Gastrocnemius medialis (tissue), 4 donors: ENCODE measurements around the gene PAPSS2. TPM values are rescaled to one million over a fixed set of nuclear protein-coding genes. Genes with fewer than 3 reads are reported as not detected.

Experiments used
- ATAC-seq, 2 donors: fragments of 150-250 bp; one replicate each; pipeline ENCODE4 v1.9.1; 2016
- DNase-seq, 2 donors: peaks; one replicate each; pipeline ENCODE4 v3.0.0-alpha.2; 2019
- H3K27ac ChIP-seq, 4 donors: fragments of 200-600 bp; sonication (generic); 1 replicate in 1 of 4; 2 replicates in 3 of 4; pipeline ENCODE4 v1.5.1; 2016 to 2018; ENCODE audit warnings: mild to moderate bottlenecking in 2 of 4, moderate library complexity in 1 of 4
- H3K27me3 ChIP-seq, 3 donors: fragments of 200-600 bp; sonication (generic) in 2 of 3; 1 replicate in 1 of 3; 2 replicates in 2 of 3; pipeline versions ENCODE4 v1.5.1 to v1.6.0; 2016 to 2019; ENCODE audit warnings: mild to moderate bottlenecking in 1 of 3, moderate library complexity in 1 of 3
- H3K36me3 ChIP-seq, 2 donors: fragments of 200-600 bp; sonication (generic) in 1 of 2; one replicate each; pipeline ENCODE4 v1.5.1; 2017 to 2018
- H3K4me1 ChIP-seq, 2 donors: fragments of 200-600 bp; sonication (generic) in 1 of 2; one replicate each; pipeline ENCODE4 v1.5.1; 2016 to 2017; ENCODE audit warnings: mild to moderate bottlenecking in 2 of 2
- H3K4me3 ChIP-seq, 4 donors: fragments of 200-600 bp; sonication (generic) in 3 of 4; 1 replicate in 1 of 4; 2 replicates in 3 of 4; pipeline ENCODE4 v1.5.1; 2016 to 2019; ENCODE audit warnings: mild to moderate bottlenecking in 2 of 4
- H3K9me3 ChIP-seq, 3 donors: fragments of 200-600 bp; sonication (generic) in 2 of 3; 1 replicate in 1 of 3; 2 replicates in 2 of 3; pipeline ENCODE4 v1.5.1; 2016 to 2019
- POLR2A ChIP-seq, 2 donors: fragments of 450-650 bp; IDR thresholded peaks; one replicate each; pipeline ENCODE4 v1.6.1; 2017; ENCODE audit warnings: antibody characterized with exemption in 2 of 2, mild to moderate bottlenecking in 2 of 2, moderate library complexity in 2 of 2
- in situ Hi-C, 4 donors: fragments of 200-750 bp; cut with MboI; loops; one replicate each; pipeline versions ENCODE4 v1.15.0 to v1.8.0; 2017; ENCODE audit warnings: low sequenced_read_pairs in 4 of 4
- intact Hi-C: fragments of 100-400 bp; cut with DNase I; formaldehyde crosslinking; loops from one replicate; pipeline ENCODE4 v1.15.1; 2023; ENCODE audit warnings: low total_unique reads
- total RNA-seq, 4 donors: library from RNA; depleted of rRNA; stranded (reverse); fragments of >200 nt; gene quantifications; one replicate each; pipeline versions ENCODE4 v1.1.0 to v1.2.3, GENCODE V29; 2016
- TF ChIP-seq, protein P1 (sequence below), 5 experiments: fragments of 450-650 bp in 3 of 5; fragments of 200-600 bp in 2 of 5; sonication (generic) in 2 of 5; IDR thresholded peaks in 4 of 5; conservative IDR thresholded peaks in 1 of 5; 1 replicate in 4 of 5; 2 replicates in 1 of 5; pipeline ENCODE4 v1.5.1; 2016 to 2019; ENCODE audit warnings: antibody characterized with exemption in 5 of 5, mild to moderate bottlenecking in 3 of 5, moderate library complexity in 3 of 5

The PAPSS2 gene
- total RNA-seq, 4 donors from 2014 or later = 2.7 to 8.7 (median 6.8) TPM

DNA sequence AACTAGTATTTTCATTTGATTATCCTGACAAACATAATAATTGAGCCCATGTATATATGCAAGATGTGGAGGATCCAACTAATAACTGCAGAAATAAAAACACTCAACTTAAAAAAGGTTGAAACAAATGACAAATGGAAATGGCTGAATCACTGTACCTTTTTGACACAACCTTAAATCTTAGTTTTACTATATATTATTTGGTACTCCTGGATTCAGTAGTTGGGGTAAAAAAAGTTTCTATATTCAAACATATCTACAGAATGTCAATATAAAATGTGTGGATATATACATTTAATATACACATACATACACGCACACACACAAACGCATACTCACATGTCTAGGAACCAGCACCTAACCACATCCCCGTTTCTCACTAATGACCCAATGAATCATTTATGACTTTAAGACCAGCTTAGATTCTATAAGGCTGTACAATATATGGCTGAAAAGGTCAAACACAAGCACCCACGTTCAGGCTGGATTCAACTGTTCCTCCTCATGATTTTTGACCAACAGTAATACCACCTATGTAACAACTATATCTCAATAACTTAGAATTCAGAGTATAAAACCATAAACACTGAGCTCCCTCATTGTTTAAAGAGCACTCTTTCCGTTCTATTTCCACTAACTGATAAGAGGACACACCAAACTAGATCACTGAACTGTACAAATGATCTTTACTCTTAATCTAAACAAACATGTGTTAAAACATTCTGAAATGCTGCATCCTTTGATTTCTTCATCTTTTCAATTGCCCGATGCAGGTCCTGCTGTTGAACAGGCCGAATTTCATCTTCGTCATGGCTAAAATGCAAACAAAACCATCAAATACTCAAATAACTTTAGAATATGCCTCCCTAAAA lies 94.6 kb downstream of the PAPSS2 start:
- Histone ChIP-seq H3K36me3 (peaks cover 0 to 37% of the 10 kb centered on the region in 2 donors), H3K4me3 (no peak overlapping the region), H3K4me1 (no peaks in the 10 kb centered on the region), H3K27ac (no peak overlapping the region), H3K27me3 (no peaks in the 10 kb centered on the region), H3K9me3 (no peaks in the 10 kb centered on the region)
- TF ChIP-seq, protein P1, sequence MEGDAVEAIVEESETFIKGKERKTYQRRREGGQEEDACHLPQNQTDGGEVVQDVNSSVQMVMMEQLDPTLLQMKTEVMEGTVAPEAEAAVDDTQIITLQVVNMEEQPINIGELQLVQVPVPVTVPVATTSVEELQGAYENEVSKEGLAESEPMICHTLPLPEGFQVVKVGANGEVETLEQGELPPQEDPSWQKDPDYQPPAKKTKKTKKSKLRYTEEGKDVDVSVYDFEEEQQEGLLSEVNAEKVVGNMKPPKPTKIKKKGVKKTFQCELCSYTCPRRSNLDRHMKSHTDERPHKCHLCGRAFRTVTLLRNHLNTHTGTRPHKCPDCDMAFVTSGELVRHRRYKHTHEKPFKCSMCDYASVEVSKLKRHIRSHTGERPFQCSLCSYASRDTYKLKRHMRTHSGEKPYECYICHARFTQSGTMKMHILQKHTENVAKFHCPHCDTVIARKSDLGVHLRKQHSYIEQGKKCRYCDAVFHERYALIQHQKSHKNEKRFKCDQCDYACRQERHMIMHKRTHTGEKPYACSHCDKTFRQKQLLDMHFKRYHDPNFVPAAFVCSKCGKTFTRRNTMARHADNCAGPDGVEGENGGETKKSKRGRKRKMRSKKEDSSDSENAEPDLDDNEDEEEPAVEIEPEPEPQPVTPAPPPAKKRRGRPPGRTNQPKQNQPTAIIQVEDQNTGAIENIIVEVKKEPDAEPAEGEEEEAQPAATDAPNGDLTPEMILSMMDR (IDR thresholded peaks at IDR 0.05 in 4 of 5, conservative IDR thresholded peaks at IDR 0.05 in 1 of 5) = no peak
- no peak for TF ChIP-seq POLR2A (IDR thresholded peaks at IDR 0.05)
- ATAC-seq (no peak), DNase-seq (no peak)
- intact Hi-C loops (no loop called here), in situ Hi-C loops (loop anchor here in 2 of 4 donors (25.0 kb wide), 1 partner anchor 217 kb away; no protein-coding TSS in a partner anchor)

GRCh38 chr10:87757685-87758084 lies 98.0 kb downstream of the PAPSS2 start:
- in situ Hi-C loops = loop anchor here in 2 of 4 donors (25.0 kb wide), 1 partner anchor 220 kb away; no protein-coding TSS in a partner anchor
- DNase-seq (no peak), ATAC-seq (no peak)
- intact Hi-C loops = no loop called here
- Histone ChIP-seq H3K27ac (no peak overlapping the region), H3K27me3 (no peaks in the 10 kb centered on the region), H3K9me3 (no peaks in the 10 kb centered on the region), H3K4me3 (no peak overlapping the region), H3K36me3 (peaks cover 0 to 40% of the 10 kb centered on the region in 2 donors), H3K4me1 (peaks cover 0 to 8% of the 10 kb centered on the region in 2 donors)
- TF ChIP-seq, protein P1 (IDR thresholded peaks at IDR 0.05 in 4 of 5, conservative IDR thresholded peaks at IDR 0.05 in 1 of 5) = no peak
- TF ChIP-seq POLR2A (IDR thresholded peaks at IDR 0.05) = no peak

GRCh38 chr10:87759551-87759950 lies 99.9 kb downstream of the PAPSS2 start:
- in situ Hi-C loops (loop anchor here in 2 of 4 donors (25.0 kb wide), 1 partner anchor 222 kb away; no protein-coding TSS in a partner anchor), intact Hi-C loops (no loop called here)
- H3K27ac ChIP-seq = no peak overlapping the region
- TF ChIP-seq POLR2A (IDR thresholded peaks at IDR 0.05) = no peak
- TF ChIP-seq, protein P1 (IDR thresholded peaks at IDR 0.05 in 4 of 5, conservative IDR thresholded peaks at IDR 0.05 in 1 of 5) = no peak
- no peak for DNase-seq
- peaks cover 0 to 33% of the 10 kb centered on the region in 2 donors for H3K36me3 ChIP-seq
- no peaks in the 10 kb centered on the region for H3K27me3 ChIP-seq
- no peak overlapping the region for H3K4me3 ChIP-seq
- H3K4me1 ChIP-seq = peaks cover 0 to 8% of the 10 kb centered on the region in 2 donors
- ATAC-seq = no peak
- H3K9me3 ChIP-seq = no peaks in the 10 kb centered on the region

DNA sequence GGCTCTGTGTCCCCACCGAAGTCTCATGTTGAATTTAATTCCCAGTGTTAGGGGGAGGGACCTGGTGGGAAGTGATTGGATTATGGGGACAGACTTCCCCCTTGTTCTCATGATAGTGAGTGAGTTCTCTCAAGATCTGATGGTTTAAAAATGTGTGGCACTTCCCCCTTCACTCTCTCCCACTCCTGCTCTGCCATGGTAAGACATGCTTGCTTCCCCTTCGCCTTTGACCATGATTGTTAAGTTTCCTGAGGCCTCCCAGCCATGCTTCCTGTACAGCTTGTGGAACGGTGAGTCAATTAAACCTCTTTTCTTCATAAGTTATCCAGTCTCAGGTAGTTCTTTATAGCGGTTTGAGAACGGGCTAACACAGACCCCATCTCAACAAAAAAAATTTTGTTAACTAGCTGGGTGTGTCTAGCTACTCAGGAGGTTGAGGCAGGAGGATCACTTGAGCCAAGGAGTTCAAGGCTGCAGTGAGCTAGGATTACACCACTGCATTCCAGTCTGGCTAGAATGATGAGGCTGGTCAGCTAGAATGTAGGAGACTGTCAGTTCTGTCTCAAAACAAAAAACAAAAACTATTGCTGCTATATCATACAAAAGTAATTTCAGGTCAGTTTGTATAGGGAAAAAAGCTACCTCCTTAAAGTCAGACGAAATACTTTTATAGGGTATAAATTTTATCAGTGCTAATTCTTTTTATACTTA lies 100.7 kb downstream of the PAPSS2 start:
- no peak overlapping the region for H3K4me3 ChIP-seq
- no peak for ATAC-seq
- peaks cover 0 to 8% of the 10 kb centered on the region in 2 donors for H3K4me1 ChIP-seq
- in situ Hi-C loops (loop anchor here in 2 of 4 donors (25.0 kb wide), 1 partner anchor 223 kb away; no protein-coding TSS in a partner anchor), intact Hi-C loops (no loop called here)
- H3K27me3 ChIP-seq = no peaks in the 10 kb centered on the region
- DNase-seq = no peak
- no peaks in the 10 kb centered on the region for H3K9me3 ChIP-seq
- peaks cover 0 to 27% of the 10 kb centered on the region in 2 donors for H3K36me3 ChIP-seq
- TF ChIP-seq, protein P1 (IDR thresholded peaks at IDR 0.05 in 4 of 5, conservative IDR thresholded peaks at IDR 0.05 in 1 of 5) = no peak
- TF ChIP-seq POLR2A (IDR thresholded peaks at IDR 0.05) = no peak
- no peak overlapping the region for H3K27ac ChIP-seq
